Measurements from ENCODE around the gene SIK3.

GRCh38 chr11:117058761-117059261, 39.4 kb downstream of the SIK3 start:
- TF ChIP-seq, protein P1, sequence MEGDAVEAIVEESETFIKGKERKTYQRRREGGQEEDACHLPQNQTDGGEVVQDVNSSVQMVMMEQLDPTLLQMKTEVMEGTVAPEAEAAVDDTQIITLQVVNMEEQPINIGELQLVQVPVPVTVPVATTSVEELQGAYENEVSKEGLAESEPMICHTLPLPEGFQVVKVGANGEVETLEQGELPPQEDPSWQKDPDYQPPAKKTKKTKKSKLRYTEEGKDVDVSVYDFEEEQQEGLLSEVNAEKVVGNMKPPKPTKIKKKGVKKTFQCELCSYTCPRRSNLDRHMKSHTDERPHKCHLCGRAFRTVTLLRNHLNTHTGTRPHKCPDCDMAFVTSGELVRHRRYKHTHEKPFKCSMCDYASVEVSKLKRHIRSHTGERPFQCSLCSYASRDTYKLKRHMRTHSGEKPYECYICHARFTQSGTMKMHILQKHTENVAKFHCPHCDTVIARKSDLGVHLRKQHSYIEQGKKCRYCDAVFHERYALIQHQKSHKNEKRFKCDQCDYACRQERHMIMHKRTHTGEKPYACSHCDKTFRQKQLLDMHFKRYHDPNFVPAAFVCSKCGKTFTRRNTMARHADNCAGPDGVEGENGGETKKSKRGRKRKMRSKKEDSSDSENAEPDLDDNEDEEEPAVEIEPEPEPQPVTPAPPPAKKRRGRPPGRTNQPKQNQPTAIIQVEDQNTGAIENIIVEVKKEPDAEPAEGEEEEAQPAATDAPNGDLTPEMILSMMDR (IDR thresholded peaks at IDR 0.05; ENCODE audit: extremely low read depth in 1 of 2, insufficient read depth in 1 of 2, low read depth in 1 of 2, low read length in 2 of 2) = no peak
- no peak for TF ChIP-seq EZH2 (IDR thresholded peaks at IDR 0.05; ENCODE audit: borderline replicate concordance, low read depth, low read length, severe bottlenecking)
- peak; percentile 74 for TF ChIP-seq FOS (IDR thresholded peaks at IDR 0.05; ENCODE audit: borderline replicate concordance, insufficient read depth, low read length)
- no peak for TF ChIP-seq POLR2A (IDR thresholded peaks at IDR 0.05; ENCODE audit: low read depth, low read length)
- peak; percentile 35 for TF ChIP-seq POLR2AphosphoS5 (IDR thresholded peaks at IDR 0.05; ENCODE audit: insufficient read depth, low read depth, low read length)

Data from endothelial cell of umbilical vein (primary cell).